ENCODE measurements around the gene KLHL8. TPM values are rescaled to one million over a fixed set of nuclear protein-coding genes. Genes with fewer than 3 reads are reported as not detected.
"Not testable (repeated sequence)": the region's sequence is repeated elsewhere in the genome, so short reads cannot be mapped to it uniquely, and the experiment has no call there.

KLHL8 gene
- total and polyA plus RNA-seq, 12 donors: 2.1 to 14.8 (median 8.9) TPM

GRCh38 chr4:87227751-87228151, 7.3 kb upstream of the KLHL8 start:
- intact Hi-C loops (cut with DNase I): no loop called here
- Histone ChIP-seq H3K4me3 (no peak overlapping the region), H3K27me3 (no peaks in the 10 kb centered on the region), H3K9me3 (replicated peaks in 1 of 3) (no peaks in the 10 kb centered on the region), H3K27ac (no peak overlapping the region), H3K36me3 (replicated peaks in 1 of 2) (no peaks in the 10 kb centered on the region), H3K4me1 (replicated peaks in 1 of 2) (no peaks in the 10 kb centered on the region)
- no peak for TF ChIP-seq CTCF (IDR thresholded peaks at IDR 0.05)
- no peak for TF ChIP-seq POLR2A (IDR thresholded peaks at IDR 0.05)
- 80 to 95% (median 83%) methylated on average over 1 of the region's 1 CpG for WGBS, 4 donors
- no peak for DNase-seq

GRCh38 chr4:87225936-87226335, 5.5 kb upstream of the KLHL8 start:
- H3K27me3 ChIP-seq: no peaks in the 10 kb centered on the region
- 83 to 94% (median 92%) methylated on average over 5 of the region's 5 CpGs for WGBS, 4 donors
- TF ChIP-seq POLR2A (IDR thresholded peaks at IDR 0.05): no peak
- TF ChIP-seq CTCF (IDR thresholded peaks at IDR 0.05): no peak
- DNase-seq: no peak
- intact Hi-C loops (cut with DNase I): no loop called here
- H3K4me3 ChIP-seq: no peak overlapping the region
- no peaks in the 10 kb centered on the region for H3K9me3 ChIP-seq (replicated peaks in 1 of 3)
- H3K4me1 ChIP-seq (replicated peaks in 1 of 2): peaks cover 0 to 3% of the 10 kb centered on the region in 2 donors
- H3K27ac ChIP-seq: no peak overlapping the region
- no peaks in the 10 kb centered on the region for H3K36me3 ChIP-seq (replicated peaks in 1 of 2)

GRCh38 chr4:87224141-87224923, 3.9 kb upstream of the KLHL8 start:
- no peak for TF ChIP-seq POLR2A (IDR thresholded peaks at IDR 0.05)
- Histone ChIP-seq H3K4me3 (no peak overlapping the region), H3K4me1 (replicated peaks in 1 of 2) (peaks cover 0 to 5% of the 10 kb centered on the region in 2 donors), H3K9me3 (replicated peaks in 1 of 3) (no peaks in the 10 kb centered on the region), H3K36me3 (replicated peaks in 1 of 2) (no peaks in the 10 kb centered on the region), H3K27me3 (no peaks in the 10 kb centered on the region), H3K27ac (no peak overlapping the region)
- intact Hi-C loops (cut with DNase I): no loop called here
- DNase-seq: no peak
- WGBS, 4 donors: 69 to 75% (median 70%) methylated on average over 10 of the region's 10 CpGs

GRCh38 chr4:87219632-87220093, 755 bp downstream of the KLHL8 start:
- Histone ChIP-seq H3K4me1 (replicated peaks in 1 of 2) (peaks cover 0 to 28% of the 10 kb centered on the region in 2 donors), H3K4me3 (peak overlapping the region; percentile 68 to 98 (median 87)), H3K36me3 (replicated peaks in 1 of 2) (no peaks in the 10 kb centered on the region), H3K9me3 (replicated peaks in 1 of 3) (no peaks in the 10 kb centered on the region), H3K27me3 (no peaks in the 10 kb centered on the region), H3K27ac (peak overlapping the region; percentile 79 to 94 (median 85))
- DNase-seq: peak; percentile 45 to 71 (median 58)
- intact Hi-C loops (cut with DNase I): no loop called here
- TF ChIP-seq CTCF (IDR thresholded peaks at IDR 0.05) (peak in 4 of 6 experiments; percentile 4 to 32 (median 20)), POLR2A (IDR thresholded peaks at IDR 0.05) (no peak)
- WGBS, 4 donors: 0 to 3% (median 0%) methylated on average over 8 to 40 of the region's 40 CpGs

GRCh38 chr4:87217235-87217763, 3.1 kb downstream of the KLHL8 start:
- H3K36me3 ChIP-seq (replicated peaks in 1 of 2); H3K27me3 ChIP-seq; H3K9me3 ChIP-seq (replicated peaks in 1 of 3); intact Hi-C loops (cut with DNase I); DNase-seq; H3K4me3 ChIP-seq; H3K27ac ChIP-seq: not testable (repeated sequence)
- WGBS, 4 donors: 82 to 89% (median 86%) methylated on average over 6 of the region's 6 CpGs
- peaks cover 0 to 41% of the 10 kb centered on the region in 2 donors for H3K4me1 ChIP-seq (replicated peaks in 1 of 2)

All from adrenal gland (tissue), 12 donors.